A549 treated with dexamethasone at 1 μM for 4 hours (cell line): ENCODE results near the gene WIPF2. TPM values are rescaled to one million over a fixed set of nuclear protein-coding genes. Genes with fewer than 3 reads are reported as not detected.

Experiments used
- total RNA-seq: library from RNA; stranded (reverse); fragments of 200-300 nt; extraction: Qiagen RNA extraction; gene quantifications from 5 replicates; pipeline ENCODE4 v1.2.3, GENCODE V29; 2022

WIPF2 gene
- total RNA-seq: 17.0 to 29.3 TPM (median 26.2 TPM) in 5 replicates

DNA sequence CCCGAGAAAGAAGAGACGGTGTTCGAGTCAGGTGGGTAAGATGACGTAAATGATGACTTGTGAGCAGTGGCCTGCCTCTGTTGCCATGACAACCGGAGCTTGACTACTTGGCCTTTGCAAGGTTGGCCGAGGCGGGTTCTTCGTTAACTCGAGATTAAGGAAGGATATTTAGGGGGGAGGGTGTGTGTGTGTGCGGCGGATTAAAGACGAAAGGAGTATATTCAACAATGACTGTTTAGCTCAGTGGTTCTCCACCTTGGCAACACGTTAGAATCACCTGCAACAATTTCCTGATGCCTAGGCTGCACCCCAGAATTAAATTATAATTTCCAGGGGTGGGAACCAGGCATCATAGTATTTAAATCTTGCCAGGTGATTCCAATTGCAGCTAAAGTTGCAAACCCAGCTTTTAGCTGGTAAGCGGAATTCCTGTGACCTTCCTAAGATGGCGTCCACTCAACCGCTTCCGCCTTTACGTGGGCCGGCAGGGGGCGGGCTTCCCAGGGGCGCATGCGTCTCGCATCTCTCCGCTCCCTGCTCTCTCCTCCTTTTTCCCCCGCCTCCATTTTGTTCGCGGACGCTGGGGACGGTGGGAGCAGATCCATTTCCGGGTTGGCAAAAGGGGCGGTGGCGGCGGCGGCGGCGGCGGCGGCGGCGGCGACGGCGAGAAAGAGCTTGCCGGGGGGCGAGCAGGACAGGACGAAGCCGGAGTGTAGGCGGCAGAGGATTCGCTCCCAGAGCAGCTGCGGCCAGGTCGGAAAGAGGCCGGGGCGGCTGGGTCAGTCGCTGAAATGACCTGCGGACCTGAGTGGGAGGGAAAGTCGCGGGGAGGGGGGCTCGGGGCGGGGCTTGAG is at the start of gene WIPF2:
TSS of gene WIPF2 (plus strand) at position 565 of the 854 bp plus-strand sequence. CDS start 37,156 bp downstream, outside the sequence.

DNA sequence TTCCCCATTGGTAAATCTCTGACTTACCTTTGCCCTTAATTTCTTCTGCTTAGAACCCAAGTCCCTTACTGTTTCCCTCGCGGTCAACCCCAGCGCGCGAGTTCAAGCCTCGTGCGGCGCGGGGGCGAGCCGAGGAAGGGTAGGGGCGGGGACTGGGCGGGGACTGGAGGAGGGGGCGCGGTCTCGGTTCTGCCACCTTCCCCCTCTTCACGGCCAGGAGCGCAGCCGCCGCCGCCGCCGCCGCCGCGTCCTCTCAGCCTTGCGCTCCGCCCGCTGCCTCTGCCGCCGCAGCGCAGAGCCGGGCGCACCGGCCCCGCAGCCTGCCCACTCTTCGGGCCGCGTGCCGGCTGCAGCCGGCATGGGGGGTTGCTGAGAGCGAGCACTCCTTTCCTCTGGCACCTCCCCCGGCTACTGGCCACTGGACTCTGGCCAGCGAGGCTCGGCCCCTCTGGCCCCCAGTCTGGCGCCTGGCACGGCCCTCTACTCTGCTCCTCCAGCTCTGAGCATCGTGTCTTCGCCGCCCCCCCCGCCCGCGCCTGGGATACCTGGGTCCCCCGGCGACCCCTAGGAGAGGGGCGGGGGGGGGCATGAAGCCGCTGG is 41.7 kb upstream of the WIPF2 start, which contains the start of gene RAPGEFL1:
TSS of gene RAPGEFL1 (plus strand) at position 196 of the 600 bp plus-strand sequence. CDS start at position 588, 392 bp downstream.

DNA sequence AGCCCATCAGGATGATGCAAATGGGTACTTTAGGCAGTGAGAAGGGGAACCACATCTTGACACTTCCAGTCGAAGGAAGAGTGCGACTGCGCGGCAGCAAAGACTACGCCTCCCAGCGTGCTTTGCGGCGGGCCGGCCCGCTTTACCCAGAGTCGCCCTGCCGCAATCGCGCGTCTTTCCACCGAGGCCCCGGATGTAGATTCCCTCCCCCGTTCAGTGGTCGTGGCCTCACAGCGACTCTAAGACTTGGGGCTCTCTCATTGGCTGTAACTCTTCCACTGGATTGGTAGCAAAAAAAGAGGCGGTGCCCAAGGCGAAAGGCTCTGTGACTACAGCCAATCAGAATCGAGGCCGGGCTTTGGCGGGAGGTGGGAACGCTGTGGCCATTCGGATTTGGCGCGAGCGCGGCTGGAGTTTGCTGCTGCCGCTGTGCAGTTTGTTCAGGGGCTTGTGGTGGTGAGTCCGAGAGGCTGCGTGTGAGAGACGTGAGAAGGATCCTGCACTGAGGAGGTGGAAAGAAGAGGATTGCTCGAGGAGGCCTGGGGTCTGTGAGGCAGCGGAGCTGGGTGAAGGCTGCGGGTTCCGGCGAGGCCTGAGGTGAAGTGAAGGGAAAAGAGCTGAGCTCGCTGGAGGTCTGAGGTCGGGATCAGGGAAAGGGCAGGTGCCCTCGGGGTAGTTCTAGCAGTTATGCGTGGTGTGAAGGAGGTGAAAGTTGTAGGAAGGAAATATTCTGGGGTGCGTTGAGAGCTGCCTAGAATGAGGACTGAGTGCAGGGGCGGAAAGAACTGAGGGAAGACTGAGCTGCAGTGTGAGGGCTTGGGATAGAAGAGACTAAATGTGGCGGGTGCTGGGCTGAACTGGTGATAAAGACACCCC is 68.6 kb downstream of the WIPF2 start, which contains the start of gene CDC6:
TSS of gene CDC6 (plus strand) at position 386 of the 876 bp plus-strand sequence. CDS start 1,542 bp downstream, outside the sequence.

DNA sequence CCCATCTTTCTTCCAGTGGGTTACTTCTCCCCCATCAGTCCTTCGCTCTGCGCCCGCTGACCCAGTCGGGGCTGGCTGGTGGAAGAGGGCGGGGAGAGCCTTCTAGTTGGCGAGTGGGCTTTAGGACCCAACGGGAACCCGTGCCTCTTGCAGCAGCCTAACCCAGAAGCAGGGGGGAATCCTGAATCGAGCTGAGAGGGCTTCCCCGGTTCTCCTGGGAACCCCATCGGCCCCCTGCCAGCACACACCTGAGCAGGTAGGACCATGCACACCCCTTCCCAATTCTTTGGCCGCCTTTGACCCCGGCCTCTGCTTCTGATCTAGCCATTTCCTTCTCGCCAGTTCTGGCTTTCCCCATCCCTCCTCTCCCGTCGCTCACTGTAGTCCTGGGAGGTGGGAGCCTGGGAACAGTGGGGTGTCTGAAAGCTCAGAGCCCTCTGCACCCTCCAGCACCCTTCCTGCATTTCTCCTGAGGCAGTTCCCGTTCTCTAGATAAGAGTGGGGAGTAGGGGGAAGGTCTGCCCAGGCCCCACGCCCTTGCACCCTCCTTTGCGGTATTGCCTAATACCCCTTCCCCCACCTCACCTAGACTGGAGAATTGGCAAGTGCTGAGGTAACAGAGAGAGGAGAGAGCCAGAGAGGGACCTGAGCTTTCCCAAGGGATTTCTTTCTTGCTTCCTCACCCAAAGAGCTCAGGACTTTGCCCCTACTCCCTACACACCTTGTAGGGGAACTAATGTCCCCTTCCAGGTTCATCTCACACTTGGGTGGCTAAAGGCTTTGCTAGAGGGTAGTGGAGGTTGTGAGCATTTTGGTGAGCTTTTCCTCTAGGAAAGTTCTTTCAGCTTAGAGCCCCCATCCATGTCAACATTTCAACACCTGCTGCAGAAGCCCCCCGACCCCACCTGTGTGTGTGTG is 90.2 kb downstream of the WIPF2 start, which contains the start of gene RARA:
TSS of gene RARA (plus strand) at position 150 of the 918 bp plus-strand sequence. CDS start 22,039 bp downstream, outside the sequence.

Other genes starting within 250 kb of the WIPF2 start
- gene PSMD3, start 238.5 kb upstream of the WIPF2 start, total RNA-seq: 157 to 178 TPM (median 165 TPM) in 5 replicates
- gene CSF3, start 203.9 kb upstream of the WIPF2 start, total RNA-seq: 0.96 to 1.8 TPM (median 1.5 TPM) in 5 replicates
- gene MED24, start 164.9 kb upstream of the WIPF2 start, total RNA-seq: 42.3 to 68.1 TPM (median 59.6 TPM) in 5 replicates
- 25.2 to 37.0 TPM (median 36.4 TPM) in 5 replicates for gene THRA, start 156.3 kb upstream of the WIPF2 start, total RNA-seq
- 7.3 to 10.7 TPM (median 10.4 TPM) in 5 replicates for gene NR1D1, start 118.7 kb upstream of the WIPF2 start, total RNA-seq
- gene MSL1, start 97.3 kb upstream of the WIPF2 start, total RNA-seq: 57.1 to 69.9 TPM (median 65.9 TPM) in 5 replicates
- gene CASC3, start 78.8 kb upstream of the WIPF2 start, total RNA-seq: 42.2 to 52.5 TPM (median 50.6 TPM) in 5 replicates
- 1.7 to 3.1 TPM (median 2.9 TPM) in 5 replicates for gene RAPGEFL1, start 41.8 kb upstream of the WIPF2 start, total RNA-seq
- gene CDC6, start 68.6 kb downstream of the WIPF2 start, total RNA-seq: 48.1 to 56.0 TPM (median 54.6 TPM) in 5 replicates
- gene RARA, start 89.9 kb downstream of the WIPF2 start, total RNA-seq: 40.9 to 55.1 TPM (median 51.4 TPM) in 5 replicates
- 0.40 to 0.76 TPM (median 0.71 TPM) in 5 replicates for gene GJD3, start 145.4 kb downstream of the WIPF2 start, total RNA-seq
- 179 to 230 TPM (median 203 TPM) in 5 replicates for gene TOP2A, start 198.6 kb downstream of the WIPF2 start, total RNA-seq
- gene IGFBP4, start 224.1 kb downstream of the WIPF2 start, total RNA-seq: 2,073 to 3,040 TPM (median 2,640 TPM) in 5 replicates